BLaER1 treated with 17β-estradiol and CSF1 and Interleukin-3, amounts not matched to agents 10 nM and 100 nM (cell line): ENCODE results near the gene BCAS1.

Experiments
- H3K27ac ChIP-seq, 11 experiments: shearing (Covaris generic); formaldehyde crosslinking; 2 replicates each; pipeline ENCODE4 v1.8.1; 2022
- H3K27me3 ChIP-seq, 11 experiments: shearing (Covaris generic); formaldehyde crosslinking; 2 replicates each; pipeline ENCODE4 v1.8.1; 2022
- H3K36me3 ChIP-seq, 11 experiments: shearing (Covaris generic); formaldehyde crosslinking; 2 replicates each; pipeline ENCODE4 v1.8.1; 2022
- H3K4me1 ChIP-seq, 10 experiments: shearing (Covaris generic); formaldehyde crosslinking; 2 replicates each; pipeline ENCODE4 v1.8.1; 2022
- H3K4me2 ChIP-seq, 11 experiments: shearing (Covaris generic); formaldehyde crosslinking; 2 replicates each; pipeline ENCODE4 v1.8.1; 2022
- H3K4me3 ChIP-seq, 10 experiments: shearing (Covaris generic); formaldehyde crosslinking; 2 replicates each; pipeline ENCODE4 v1.8.1; 2022
- H3K9ac ChIP-seq, 11 experiments: shearing (Covaris generic); formaldehyde crosslinking; 2 replicates each; pipeline ENCODE4 v1.8.1; 2022
- H3K9me3 ChIP-seq, 11 experiments: shearing (Covaris generic); formaldehyde crosslinking; replicated peaks in 1 of 11; 2 replicates each; pipeline ENCODE4 v1.8.1; 2022
- H4K20me1 ChIP-seq, 11 experiments: shearing (Covaris generic); formaldehyde crosslinking; 2 replicates each; pipeline ENCODE4 v1.8.1; 2022
- Cebpa-rat ChIP-seq, 11 experiments: shearing (Covaris generic); IDR thresholded peaks; 2 replicates each; pipeline ENCODE4 v1.8.1; 2022

Gene BCAS1

GRCh38 chr20:53919886-53920285 lies 150.5 kb downstream of the BCAS1 start:
- Histone ChIP-seq H3K36me3 (peaks cover 0 to 4% (median 0%) of the 10 kb centered on the region in 11 experiments; a peak in 1 of 22 replicates), H3K9me3 (peaks cover 0 to 32% (median 6%) of the 10 kb centered on the region in 11 experiments; a peak in 12 of 22 replicates), H3K4me3 (no peak overlapping the region), H3K4me2 (peak overlapping the region in 6 of 11 experiments; percentile 11 to 33 (median 22); a peak in 5 of 22 replicates), H3K9ac (no peak overlapping the region), H4K20me1 (no peaks in the 10 kb centered on the region), H3K27me3 (no peaks in the 10 kb centered on the region), H3K27ac (peak overlapping the region in 10 of 11 experiments; percentile 31 to 99 (median 96); a peak in 19 of 22 replicates), H3K4me1 (peaks cover 66 to 91% (median 71%) of the 10 kb centered on the region in 10 experiments)
- TF ChIP-seq Cebpa-rat (IDR thresholded peaks at IDR 0.05), result no peak

DNA sequence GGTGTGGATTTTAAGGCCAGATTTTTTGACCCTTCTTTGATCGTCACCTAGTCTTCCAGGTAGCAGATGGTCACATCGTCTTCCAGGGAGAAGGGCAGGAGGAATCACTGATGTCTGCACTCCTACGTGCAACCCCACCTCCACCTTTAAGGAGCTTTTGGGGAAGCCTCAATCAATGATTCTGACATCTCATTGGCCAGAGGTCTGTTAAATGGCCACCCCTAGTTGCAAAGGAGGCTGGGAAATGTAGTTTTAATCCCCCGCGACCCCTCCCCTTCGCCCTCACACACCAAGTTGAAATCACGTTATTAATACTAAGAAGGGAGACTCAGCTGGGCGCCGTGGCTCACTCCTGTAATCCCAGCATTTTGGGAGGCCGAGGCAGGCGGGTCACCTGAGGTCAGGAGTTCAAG lies 151.4 kb downstream of the BCAS1 start:
- H3K9ac ChIP-seq, result no peak overlapping the region
- H3K27ac ChIP-seq, result peak overlapping the region in 8 of 11 experiments; percentile 59 to 99 (median 96); a peak in 16 of 22 replicates
- no peak overlapping the region for H3K4me3 ChIP-seq
- peaks cover 0 to 3% (median 0%) of the 10 kb centered on the region in 11 experiments; a peak in 1 of 22 replicates for H3K36me3 ChIP-seq
- no peak for TF ChIP-seq Cebpa-rat (IDR thresholded peaks at IDR 0.05)
- no peaks in the 10 kb centered on the region for H3K27me3 ChIP-seq
- H3K4me1 ChIP-seq, result peaks cover 66 to 91% (median 71%) of the 10 kb centered on the region in 10 experiments
- no peaks in the 10 kb centered on the region for H4K20me1 ChIP-seq
- peak overlapping the region in 4 of 11 experiments; percentile 11 to 91 (median 18); a peak in 3 of 22 replicates for H3K4me2 ChIP-seq
- peaks cover 0 to 25% (median 4%) of the 10 kb centered on the region in 11 experiments; a peak in 12 of 22 replicates for H3K9me3 ChIP-seq

DNA sequence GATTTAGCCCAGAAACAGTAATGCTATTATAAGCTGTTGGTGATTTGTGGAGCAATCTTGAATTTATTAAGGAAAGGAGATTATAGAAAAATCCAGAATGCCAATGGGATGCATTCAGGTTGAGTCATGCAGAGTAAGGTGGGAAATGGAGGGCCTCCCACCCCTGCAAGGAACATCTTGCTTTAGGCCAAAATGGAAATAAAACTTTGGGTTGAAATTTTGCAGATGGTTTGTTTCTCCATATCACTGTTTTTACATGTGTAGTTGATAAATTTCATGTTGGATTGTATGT lies 152.4 kb downstream of the BCAS1 start:
- Histone ChIP-seq H3K4me2 (peak overlapping the region; percentile 71 to 94 (median 88); a peak in 20 of 22 replicates), H3K4me3 (no peak overlapping the region), H4K20me1 (no peaks in the 10 kb centered on the region), H3K27ac (peak overlapping the region; percentile 71 to 99 (median 92); a peak in 21 of 22 replicates), H3K36me3 (no peaks in the 10 kb centered on the region), H3K9me3 (peaks cover 0 to 20% (median 0%) of the 10 kb centered on the region in 11 experiments; a peak in 7 of 22 replicates), H3K4me1 (peaks cover 59 to 90% (median 71%) of the 10 kb centered on the region in 10 experiments), H3K9ac (peak overlapping the region in 5 of 11 experiments; percentile 74 to 88 (median 84); a peak in 4 of 22 replicates), H3K27me3 (no peaks in the 10 kb centered on the region)
- TF ChIP-seq Cebpa-rat (IDR thresholded peaks at IDR 0.05), result no peak

DNA sequence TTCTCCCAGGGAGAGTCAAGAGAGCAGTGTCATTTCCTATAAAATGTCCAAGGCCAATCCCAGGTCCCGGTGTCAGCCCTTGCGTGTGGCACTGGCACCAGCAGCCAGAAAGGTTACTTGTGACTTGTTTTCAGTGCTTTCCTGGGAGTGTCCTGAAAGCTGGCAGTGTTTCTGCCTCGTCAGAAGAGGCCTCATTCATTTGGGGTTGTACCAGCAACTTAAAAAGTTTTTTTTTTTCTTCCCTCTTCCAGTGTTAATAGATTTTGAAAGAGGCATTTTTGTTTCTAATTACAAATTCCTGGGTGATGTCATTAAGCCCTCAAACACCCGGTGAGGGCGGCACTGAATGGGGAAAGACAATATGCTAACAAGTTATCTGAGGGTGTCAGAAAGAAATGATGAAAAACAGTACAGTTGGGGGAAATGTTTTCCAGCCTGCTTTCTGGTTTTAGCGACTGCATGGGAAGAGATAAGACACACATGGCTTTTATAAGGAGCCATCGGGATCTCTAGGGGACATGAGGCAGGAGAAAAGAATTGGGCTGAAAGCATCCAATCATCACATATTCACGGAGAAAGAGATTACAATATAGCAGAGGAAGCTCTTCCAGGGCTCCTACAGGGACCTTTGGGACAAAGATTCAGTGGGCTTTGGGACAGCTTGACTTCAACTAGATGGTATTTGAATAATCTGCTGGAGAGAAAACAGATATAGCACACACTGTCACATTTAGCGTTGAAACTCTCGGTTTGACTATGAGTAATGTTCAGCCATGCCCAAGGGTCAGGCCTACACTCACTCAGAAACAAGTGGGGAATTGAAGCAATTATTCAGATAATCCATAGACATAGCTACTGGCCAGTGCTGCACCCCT lies 153.0 kb downstream of the BCAS1 start:
- Histone ChIP-seq H3K27ac (peak overlapping the region; percentile 71 to 97 (median 92)), H3K9me3 (peaks cover 0 to 18% (median 0%) of the 10 kb centered on the region in 11 experiments; a peak in 7 of 22 replicates), H3K4me1 (peaks cover 56 to 87% (median 68%) of the 10 kb centered on the region in 10 experiments), H3K4me3 (no peak overlapping the region), H3K9ac (peak overlapping the region; percentile 74 to 88 (median 85)), H4K20me1 (no peaks in the 10 kb centered on the region), H3K27me3 (no peaks in the 10 kb centered on the region), H3K36me3 (no peaks in the 10 kb centered on the region), H3K4me2 (peak overlapping the region; percentile 71 to 94 (median 88))
- no peak for TF ChIP-seq Cebpa-rat (IDR thresholded peaks at IDR 0.05)

DNA sequence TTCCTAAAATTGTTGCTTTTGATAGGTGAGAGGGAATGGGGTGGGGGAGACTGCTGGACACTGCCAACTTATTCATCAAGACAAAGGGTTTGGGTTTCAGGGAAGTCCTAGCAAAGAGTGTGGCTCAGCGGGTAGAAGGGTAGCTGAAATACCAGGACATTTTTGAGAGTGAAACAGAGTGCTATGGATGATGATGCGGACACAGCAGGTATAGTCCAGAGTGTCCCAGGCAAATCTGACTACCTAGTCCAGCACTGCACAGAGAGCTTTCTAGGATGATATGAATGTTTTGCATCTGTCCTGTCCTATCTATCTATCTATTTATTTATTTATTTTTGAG lies 154.3 kb downstream of the BCAS1 start:
- peak overlapping the region; percentile 71 to 94 (median 88) for H3K4me2 ChIP-seq
- peak overlapping the region; percentile 74 to 88 (median 85) for H3K9ac ChIP-seq
- peaks cover 45 to 87% (median 60%) of the 10 kb centered on the region in 10 experiments for H3K4me1 ChIP-seq
- 0 out of 22 replicates have a peak, but pooled peaks cover 0 to 4% (median 0%) of the 10 kb centered on the region in 11 experiments for H3K36me3 ChIP-seq
- peak overlapping the region; percentile 71 to 97 (median 92) for H3K27ac ChIP-seq
- H4K20me1 ChIP-seq, result no peaks in the 10 kb centered on the region
- peak overlapping the region; percentile 57 to 68 (median 64); a peak in 18 of 20 replicates for H3K4me3 ChIP-seq
- TF ChIP-seq Cebpa-rat (IDR thresholded peaks at IDR 0.05), result no peak
- H3K27me3 ChIP-seq, result no peaks in the 10 kb centered on the region
- peaks cover 0 to 15% (median 5%) of the 10 kb centered on the region in 11 experiments; a peak in 18 of 22 replicates for H3K9me3 ChIP-seq

- Histone ChIP-seq H3K4me3 (peak overlapping the region; percentile 57 to 73 (median 65)), H3K4me2 (peak overlapping the region; percentile 75 to 94 (median 92)), H3K36me3 (0 out of 22 replicates have a peak, but pooled peaks cover 0 to 5% (median 0%) of the 10 kb centered on the region in 11 experiments), H3K27ac (peak overlapping the region; percentile 71 to 97 (median 92)), H3K9me3 (peaks cover 0 to 15% (median 10%) of the 10 kb centered on the region in 11 experiments; a peak in 18 of 22 replicates), H4K20me1 (no peaks in the 10 kb centered on the region), H3K27me3 (no peaks in the 10 kb centered on the region), H3K9ac (peak overlapping the region; percentile 74 to 88 (median 85)), H3K4me1 (peaks cover 41 to 87% (median 55%) of the 10 kb centered on the region in 10 experiments)
- no peak for TF ChIP-seq Cebpa-rat (IDR thresholded peaks at IDR 0.05)
Observed at GRCh38 chr20:53915446-53916172, 154.8 kb downstream of the BCAS1 start.

DNA sequence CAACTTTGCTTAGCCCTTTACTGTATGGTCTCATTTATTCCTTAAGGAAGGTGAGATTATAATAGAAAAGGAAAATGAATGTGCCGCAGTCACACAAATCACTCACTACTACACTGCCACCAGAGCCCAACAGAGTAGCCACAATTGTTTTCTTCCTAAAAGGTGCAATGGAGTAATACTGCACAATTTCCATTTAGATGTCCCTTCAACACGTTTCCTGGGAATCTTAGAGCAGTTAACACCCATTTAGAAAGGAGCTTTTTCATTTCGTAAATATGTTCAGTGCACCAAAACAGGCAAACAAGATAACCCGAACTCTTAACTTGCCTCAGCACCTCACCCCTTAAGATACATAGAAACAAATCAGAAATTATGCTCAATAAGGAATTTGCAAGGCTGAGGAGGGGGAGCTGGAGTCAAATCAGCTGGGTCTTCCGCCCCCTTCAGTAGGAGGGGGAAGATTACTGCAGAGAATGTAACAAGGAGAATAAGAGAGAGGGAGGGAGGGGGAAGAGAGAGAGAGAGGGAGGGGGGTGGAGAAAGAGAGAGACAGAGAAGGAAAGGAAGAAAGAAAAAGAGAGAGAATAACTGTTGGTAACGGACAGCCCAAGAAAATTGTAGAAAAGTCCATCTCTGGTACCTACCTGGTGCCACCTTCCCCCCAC lies 155.5 kb downstream of the BCAS1 start:
- TF ChIP-seq Cebpa-rat (IDR thresholded peaks at IDR 0.05), result no peak
- Histone ChIP-seq H3K36me3 (0 out of 22 replicates have a peak, but pooled peaks cover 0 to 5% (median 0%) of the 10 kb centered on the region in 11 experiments), H3K4me1 (peaks cover 41 to 87% (median 58%) of the 10 kb centered on the region in 10 experiments), H3K4me3 (peak overlapping the region; percentile 57 to 73 (median 65)), H3K9ac (peak overlapping the region; percentile 74 to 88 (median 85)), H3K9me3 (peaks cover 0 to 22% (median 16%) of the 10 kb centered on the region in 11 experiments; a peak in 17 of 22 replicates), H3K4me2 (peak overlapping the region; percentile 75 to 94 (median 92)), H3K27ac (peak overlapping the region; percentile 71 to 97 (median 92)), H3K27me3 (no peaks in the 10 kb centered on the region), H4K20me1 (no peaks in the 10 kb centered on the region)
